ENCODE data around the gene SLC35F4. TPM values are rescaled to one million over a fixed set of nuclear protein-coding genes. Genes with fewer than 3 reads are reported as not detected.
A peak's percentile ranks its signal among the peaks of the same experiment; 100 is the strongest.

SLC35F4 gene
- polyA plus RNA-seq, 1 donor (not counting 4 experiments of a cell fraction or from before 2014, with no cell fraction given): not detected

GRCh38 chr14:57875296-57875695, 9.4 kb upstream of the SLC35F4 start:
- H3K36me3 ChIP-seq (ENCODE audit: control insufficient read depth in 2 of 2, extremely low read depth in 1 of 2, insufficient read depth in 2 of 2, low read length in 2 of 2): no peaks in the 10 kb centered on the region
- no peak overlapping the region for H3K4me2 ChIP-seq (ENCODE audit: control insufficient read depth, extremely low read depth, insufficient read depth, low read depth, low read length)
- H3K9me3 ChIP-seq (ENCODE audit: control insufficient read depth, low read depth, low read length): no peaks in the 10 kb centered on the region
- TF ChIP-seq EZH2 (IDR thresholded peaks at IDR 0.05; ENCODE audit: low read length) (no peak), CTCF (optimal IDR thresholded peaks at IDR 0.05 in 1 of 3, IDR thresholded peaks at IDR 0.05 in 1 of 3, conservative IDR thresholded peaks at IDR 0.05 in 1 of 3; ENCODE audit: extremely low read depth in 1 of 3, insufficient read depth in 2 of 3, low read length in 3 of 3) (no peak)
- dilution Hi-C loops (cut with MboI; ENCODE audit: extremely low pct_ligation_motif_present, low sequenced_read_pairs): no loop called here
- H3K27ac ChIP-seq (ENCODE audit: control insufficient read depth, insufficient read depth, low read length): no peak overlapping the region
- H3K9me1 ChIP-seq (ENCODE audit: control insufficient read depth, extremely low read depth, insufficient read depth, low read length): no peaks in the 10 kb centered on the region
- no peak for DNase-seq (ENCODE audit: low read depth, low spot score)
- no peak overlapping the region for H2AFZ ChIP-seq (ENCODE audit: control insufficient read depth, low read length)
- no peaks in the 10 kb centered on the region for H3K27me3 ChIP-seq (ENCODE audit: control insufficient read depth, extremely low read depth, insufficient read depth, low read length)
- H3K79me2 ChIP-seq (ENCODE audit: control insufficient read depth, insufficient read depth, low read length): no peaks in the 10 kb centered on the region
- no peaks in the 10 kb centered on the region for H3K4me1 ChIP-seq (ENCODE audit: control insufficient read depth, extremely low read depth, insufficient read depth, low read length)
- no peak overlapping the region for H3K4me3 ChIP-seq (ENCODE audit: control insufficient read depth in 2 of 3, extremely low read depth in 1 of 3, insufficient read depth in 2 of 3, low read depth in 1 of 3, low read length in 3 of 3)
- no peak overlapping the region for H3K9ac ChIP-seq (ENCODE audit: control insufficient read depth, extremely low read depth, insufficient read depth, low read length)
- H4K20me1 ChIP-seq (ENCODE audit: control insufficient read depth, extremely low read depth, insufficient read depth, low read length): no peaks in the 10 kb centered on the region
- no peak for FAIRE-seq

- no peak for DNase-seq (ENCODE audit: low read depth, low spot score)
- dilution Hi-C loops (cut with MboI; ENCODE audit: extremely low pct_ligation_motif_present, low sequenced_read_pairs): no loop called here
Measured at GRCh38 chr14:57871459-57872080, 5.7 kb upstream of the SLC35F4 start.

More at GRCh38 chr14:57871459-57872080, 5.7 kb upstream of the SLC35F4 start:
- no peaks in the 10 kb centered on the region for H4K20me1 ChIP-seq (ENCODE audit: control insufficient read depth, extremely low read depth, insufficient read depth, low read length)
- no peak overlapping the region for H3K27ac ChIP-seq (ENCODE audit: control insufficient read depth, insufficient read depth, low read length)
- no peak overlapping the region for H3K4me3 ChIP-seq (ENCODE audit: control insufficient read depth in 2 of 3, extremely low read depth in 1 of 3, insufficient read depth in 2 of 3, low read depth in 1 of 3, low read length in 3 of 3)
- H3K36me3 ChIP-seq (ENCODE audit: control insufficient read depth in 2 of 2, extremely low read depth in 1 of 2, insufficient read depth in 2 of 2, low read length in 2 of 2): no peaks in the 10 kb centered on the region
- H3K79me2 ChIP-seq (ENCODE audit: control insufficient read depth, insufficient read depth, low read length): no peaks in the 10 kb centered on the region
- TF ChIP-seq EZH2 (IDR thresholded peaks at IDR 0.05; ENCODE audit: low read length) (no peak), CTCF (optimal IDR thresholded peaks at IDR 0.05 in 1 of 3, IDR thresholded peaks at IDR 0.05 in 1 of 3, conservative IDR thresholded peaks at IDR 0.05 in 1 of 3; ENCODE audit: extremely low read depth in 1 of 3, insufficient read depth in 2 of 3, low read length in 3 of 3) (peak; percentile 72 to 82 (median 73))
- H3K9me3 ChIP-seq (ENCODE audit: control insufficient read depth, low read depth, low read length): no peaks in the 10 kb centered on the region
- no peak overlapping the region for H2AFZ ChIP-seq (ENCODE audit: control insufficient read depth, low read length)
- no peaks in the 10 kb centered on the region for H3K9me1 ChIP-seq (ENCODE audit: control insufficient read depth, extremely low read depth, insufficient read depth, low read length)
- H3K4me2 ChIP-seq (ENCODE audit: control insufficient read depth, extremely low read depth, insufficient read depth, low read depth, low read length): no peak overlapping the region
- peak; percentile 63 for FAIRE-seq
- no peaks in the 10 kb centered on the region for H3K4me1 ChIP-seq (ENCODE audit: control insufficient read depth, extremely low read depth, insufficient read depth, low read length)
- H3K27me3 ChIP-seq (ENCODE audit: control insufficient read depth, extremely low read depth, insufficient read depth, low read length): peaks cover 5% of the 10 kb centered on the region
- no peak overlapping the region for H3K9ac ChIP-seq (ENCODE audit: control insufficient read depth, extremely low read depth, insufficient read depth, low read length)
